Islet precursor cell (in vitro differentiated cells): ENCODE data around the gene RYR1.
"Not testable (repeated sequence)": the region's sequence is repeated elsewhere in the genome, so short reads cannot be mapped to it uniquely, and the experiment has no call there.

ENCODE experiments used
- DNase-seq: peaks from one replicate; pipeline ENCODE4 v3.0.0-alpha.2; 2018

Gene RYR1

DNA sequence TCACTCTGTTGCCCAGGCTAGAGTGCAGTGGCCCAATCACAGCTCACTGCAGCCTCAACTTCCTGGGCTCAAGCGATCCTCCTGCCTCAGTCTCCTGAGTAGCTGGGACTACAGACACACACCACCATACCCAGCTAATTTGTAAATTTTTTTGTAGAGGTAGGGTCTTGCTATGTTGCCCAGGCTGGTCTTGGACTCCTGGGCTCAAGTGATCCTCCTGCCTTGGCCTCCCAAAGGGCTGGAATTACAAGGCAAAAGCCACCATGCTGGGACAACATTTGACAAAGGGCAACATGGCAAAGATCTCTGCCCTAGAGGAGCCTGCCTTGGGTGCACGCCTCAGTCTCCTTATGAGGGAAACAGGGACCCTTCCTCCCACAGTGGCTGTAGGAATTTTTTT lies 61.9 kb downstream of the RYR1 start:
- not testable (repeated sequence) for DNase-seq

DNA sequence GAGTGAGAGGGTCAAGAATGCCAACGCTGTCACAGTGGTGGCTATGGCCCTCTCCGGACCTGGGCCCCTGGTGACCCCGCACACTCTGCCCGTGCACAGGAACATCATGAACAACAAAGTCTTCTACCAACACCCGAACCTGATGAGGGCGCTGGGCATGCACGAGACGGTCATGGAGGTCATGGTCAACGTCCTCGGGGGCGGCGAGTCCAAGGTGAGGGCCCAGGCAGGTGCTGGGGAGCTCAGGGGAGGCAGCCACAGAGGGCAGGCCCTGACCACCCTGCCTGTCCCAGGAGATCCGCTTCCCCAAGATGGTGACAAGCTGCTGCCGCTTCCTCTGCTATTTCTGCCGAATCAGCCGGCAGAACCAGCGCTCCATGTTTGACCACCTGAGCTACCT lies 62.6 kb downstream of the RYR1 start:
- no peak for DNase-seq

DNA sequence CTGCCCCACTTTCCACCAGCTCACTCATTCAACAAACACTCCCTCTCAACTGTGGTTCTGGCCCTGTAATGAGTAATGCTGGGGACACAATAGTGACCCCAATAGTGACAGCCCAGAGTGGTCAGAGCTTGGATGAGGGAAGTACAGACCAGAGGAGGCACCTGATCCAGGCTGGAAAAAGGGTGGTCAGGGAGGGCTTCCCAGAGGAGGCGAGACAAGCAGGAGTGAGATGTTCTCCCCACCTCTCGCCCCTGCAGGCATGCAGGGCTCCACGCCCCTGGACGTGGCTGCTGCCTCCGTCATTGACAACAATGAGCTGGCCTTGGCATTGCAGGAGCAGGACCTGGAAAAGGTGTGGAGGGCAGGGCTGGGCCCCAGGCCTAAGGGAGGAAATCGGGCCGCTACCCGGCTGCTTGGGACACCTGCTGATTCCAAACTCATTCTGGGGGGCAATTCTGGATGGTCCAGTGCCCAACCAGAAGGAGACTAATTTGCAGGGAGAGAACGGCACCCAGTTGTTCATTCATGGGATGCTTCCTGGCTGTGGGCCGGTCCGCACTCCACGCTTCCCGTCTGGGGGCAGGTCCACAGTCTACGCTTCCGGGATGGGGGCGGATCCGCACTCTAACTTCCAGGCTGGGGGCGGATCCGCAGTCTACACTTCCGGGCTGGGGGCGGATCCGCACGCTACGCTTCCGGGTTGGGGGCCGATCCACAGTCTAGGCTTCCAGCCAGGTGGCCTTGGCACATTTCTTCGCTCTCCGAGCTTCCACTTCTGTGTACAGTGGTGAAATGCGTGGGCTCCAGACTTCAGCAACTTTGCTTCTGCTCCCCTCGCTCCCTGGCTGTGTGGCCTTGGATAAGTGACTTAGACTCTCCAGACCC lies 63.4 kb downstream of the RYR1 start:
- DNase-seq = no peak

DNA sequence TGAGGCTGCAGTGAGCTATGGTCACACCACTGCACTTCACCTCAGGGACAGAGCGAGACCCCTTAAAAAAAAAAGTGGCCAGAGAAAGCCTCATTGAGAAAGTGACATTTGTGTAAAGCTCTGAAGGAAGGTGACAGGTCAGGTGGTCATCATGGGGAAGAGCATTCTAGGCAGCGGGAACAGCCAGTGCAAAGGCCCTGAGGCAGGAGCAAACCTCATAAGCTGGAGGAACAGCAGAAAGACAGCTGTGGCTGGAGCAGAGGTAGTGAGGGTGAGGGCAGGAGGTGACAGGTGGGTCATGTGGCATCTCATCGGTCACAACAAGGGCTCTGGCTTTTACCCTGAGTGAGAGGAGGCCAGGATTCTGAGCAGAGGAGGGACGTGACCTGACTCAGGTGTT lies 64.4 kb downstream of the RYR1 start:
- no peak for DNase-seq

DNA sequence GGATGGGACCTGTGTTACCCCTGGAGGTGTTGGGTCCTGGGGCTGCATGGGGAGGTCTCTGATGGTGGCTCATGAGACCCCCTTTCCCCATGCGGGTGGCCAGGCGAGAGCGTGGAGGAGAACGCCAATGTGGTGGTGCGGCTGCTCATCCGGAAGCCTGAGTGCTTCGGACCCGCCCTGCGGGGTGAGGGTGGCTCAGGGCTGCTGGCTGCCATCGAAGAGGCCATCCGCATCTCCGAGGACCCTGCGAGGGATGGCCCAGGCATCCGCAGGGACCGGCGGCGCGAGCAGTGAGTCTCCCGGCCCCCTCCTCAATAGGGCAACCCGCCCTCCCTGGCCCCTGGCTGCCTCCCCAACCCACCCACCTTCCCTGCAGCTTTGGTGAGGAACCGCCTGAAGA lies 66.0 kb downstream of the RYR1 start:
- DNase-seq = no peak

DNA sequence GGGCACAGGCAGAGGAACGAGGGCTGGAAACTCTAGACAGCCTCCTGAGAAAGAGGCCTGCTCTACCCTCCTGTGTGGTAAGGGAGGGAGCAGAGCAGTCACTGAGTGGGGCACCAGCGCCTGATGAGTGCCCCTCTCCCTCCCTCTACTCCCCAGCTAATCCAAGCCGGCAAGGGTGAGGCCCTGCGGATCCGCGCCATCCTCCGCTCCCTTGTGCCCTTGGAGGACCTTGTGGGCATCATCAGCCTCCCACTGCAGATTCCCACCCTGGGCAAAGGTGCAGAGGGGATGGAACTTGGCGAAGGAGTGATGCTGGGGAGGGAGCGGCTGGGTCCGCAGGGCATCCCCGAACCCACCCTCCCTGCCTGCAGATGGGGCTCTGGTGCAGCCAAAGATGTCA lies 67.0 kb downstream of the RYR1 start:
- DNase-seq = no peak

DNA sequence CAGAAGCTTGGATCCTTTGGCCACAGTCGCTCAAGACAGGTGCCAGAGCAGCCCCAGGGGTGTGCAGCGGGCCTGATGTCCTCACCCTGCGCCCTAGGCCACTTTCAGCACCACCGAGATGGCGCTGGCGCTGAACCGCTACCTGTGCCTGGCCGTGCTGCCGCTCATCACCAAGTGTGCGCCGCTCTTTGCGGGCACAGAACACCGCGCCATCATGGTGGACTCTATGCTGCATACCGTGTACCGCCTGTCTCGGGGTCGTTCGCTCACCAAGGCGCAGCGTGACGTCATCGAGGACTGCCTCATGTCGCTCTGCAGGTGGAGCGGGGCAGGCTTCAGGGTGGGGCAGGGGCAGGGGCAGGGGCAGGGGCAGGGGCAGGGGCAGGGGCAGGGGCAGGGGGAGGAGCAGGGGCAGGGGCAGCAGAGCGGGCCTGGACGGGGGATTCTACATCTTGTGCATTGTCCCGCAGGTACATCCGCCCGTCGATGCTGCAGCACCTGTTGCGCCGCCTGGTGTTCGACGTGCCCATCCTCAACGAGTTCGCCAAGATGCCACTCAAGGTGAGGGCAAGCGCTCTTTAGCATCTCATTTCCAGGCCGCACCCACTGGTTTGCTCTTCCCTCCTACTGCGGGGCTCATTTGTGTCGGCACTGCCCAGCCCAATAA lies 69.1 kb downstream of the RYR1 start:
- no peak for DNase-seq

DNA sequence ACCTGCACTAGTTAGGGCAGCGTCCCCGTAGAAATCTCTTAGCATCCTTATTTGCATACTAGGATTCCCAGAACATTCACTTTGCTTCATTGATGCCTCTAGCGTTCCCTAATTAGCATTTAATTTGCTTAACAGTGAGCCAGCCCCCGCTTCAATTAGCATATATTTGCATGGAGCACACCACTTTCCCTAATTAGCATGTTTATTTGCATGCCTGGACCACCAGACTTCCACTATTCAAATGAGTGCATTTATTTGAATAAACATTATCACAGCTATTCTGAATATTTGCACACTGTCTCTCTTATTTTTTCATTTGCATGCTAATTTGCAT lies 69.6 kb downstream of the RYR1 start:
- DNase-seq = no peak

DNA sequence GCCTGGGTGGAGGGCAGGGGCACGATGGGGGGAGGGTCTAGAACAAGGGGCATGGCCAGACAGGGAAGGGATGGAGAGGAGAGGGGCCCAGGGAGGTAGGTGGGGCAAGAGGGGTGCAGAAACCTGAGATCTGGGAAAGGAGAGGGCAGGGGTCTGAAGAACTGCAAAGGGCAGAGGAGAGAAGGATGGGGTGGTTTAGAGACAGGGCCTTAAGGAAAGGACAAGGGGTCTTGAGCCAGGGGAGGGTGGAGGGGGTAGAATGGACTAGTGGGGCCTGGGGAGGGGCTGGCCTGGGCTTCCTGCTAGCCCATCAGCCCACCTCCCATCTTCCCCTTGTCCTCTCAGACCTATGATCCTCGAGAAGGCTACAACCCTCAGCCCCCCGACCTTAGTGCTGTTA lies 72.5 kb downstream of the RYR1 start:
- no peak for DNase-seq

DNA sequence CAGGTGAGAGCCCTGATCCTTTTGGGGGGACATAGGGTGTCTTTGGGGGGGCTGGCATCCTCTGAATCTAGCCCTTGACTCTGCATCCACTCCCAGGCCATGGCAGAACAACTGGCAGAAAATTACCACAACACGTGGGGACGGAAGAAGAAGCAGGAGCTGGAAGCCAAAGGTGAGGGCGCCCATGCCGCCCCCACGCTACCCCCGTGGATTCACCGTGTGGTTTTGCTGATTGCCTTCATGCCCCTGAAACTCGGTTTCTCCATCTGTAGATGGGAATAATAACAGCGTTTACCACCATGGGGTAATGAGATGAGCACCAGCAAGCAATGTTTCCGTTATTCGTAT lies 72.9 kb downstream of the RYR1 start:
- DNase-seq = no peak

DNA sequence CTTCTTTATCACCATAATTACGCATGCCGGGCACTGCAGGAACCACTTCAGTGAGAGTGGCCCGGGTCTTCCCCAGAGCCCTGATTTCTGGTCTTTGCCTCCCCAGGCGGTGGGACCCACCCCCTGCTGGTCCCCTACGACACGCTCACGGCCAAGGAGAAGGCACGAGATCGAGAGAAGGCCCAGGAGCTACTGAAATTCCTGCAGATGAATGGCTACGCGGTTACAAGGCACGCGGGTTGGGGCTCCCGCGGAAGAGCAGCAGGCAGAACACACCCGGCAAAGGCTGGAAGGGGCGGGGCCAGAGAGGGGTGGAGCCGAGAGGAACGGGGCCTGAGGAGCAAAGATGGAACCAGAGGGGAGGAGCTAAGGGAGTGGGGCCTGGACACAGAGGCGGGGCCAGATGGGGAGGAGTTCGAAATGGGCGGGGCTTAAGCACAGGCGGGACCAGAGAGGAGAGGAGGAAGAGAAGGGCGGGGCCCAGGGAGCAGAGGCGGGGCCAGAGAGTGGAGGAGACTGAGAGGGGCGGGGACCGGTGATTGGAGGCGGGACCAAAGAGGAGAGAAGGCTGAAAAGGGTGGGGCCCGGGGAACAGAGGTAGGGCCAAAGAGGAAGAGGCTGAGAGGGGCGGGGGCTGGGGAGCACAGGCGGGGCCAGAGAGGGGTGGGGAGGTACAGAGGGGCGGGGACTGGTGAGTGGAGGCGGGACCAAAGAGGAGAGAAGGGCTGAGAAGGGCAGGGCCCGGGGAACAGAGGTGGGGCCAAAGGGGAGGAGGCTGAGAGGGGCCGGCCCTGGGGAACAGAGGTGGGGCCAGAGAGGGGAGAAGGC lies 73.4 kb downstream of the RYR1 start:
- peak; percentile 94 for DNase-seq

DNA sequence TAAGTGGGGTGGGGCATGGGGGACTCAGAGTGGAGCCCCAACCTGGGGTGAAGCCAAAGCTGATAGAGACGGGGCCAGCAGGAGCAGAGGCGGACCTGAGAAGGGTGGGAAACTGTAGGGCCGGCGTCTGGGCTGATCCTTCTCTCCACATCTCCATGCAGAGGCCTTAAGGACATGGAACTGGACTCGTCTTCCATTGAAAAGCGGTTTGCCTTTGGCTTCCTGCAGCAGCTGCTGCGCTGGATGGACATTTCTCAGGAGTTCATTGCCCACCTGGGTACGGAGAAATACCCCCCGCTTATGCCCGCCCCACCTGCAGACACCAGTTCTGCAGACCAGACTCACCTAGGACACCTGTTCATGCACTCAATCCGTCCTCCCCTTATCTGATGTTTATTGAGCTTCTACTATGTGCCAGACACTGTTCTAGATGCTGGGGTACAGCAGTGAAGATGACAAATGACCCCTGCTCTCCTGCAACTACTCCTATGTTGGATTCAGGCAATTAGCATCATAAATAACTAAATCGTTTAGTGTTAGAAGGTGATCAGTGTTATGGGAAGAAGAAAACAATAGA lies 74.1 kb downstream of the RYR1 start:
- DNase-seq = no peak

DNA sequence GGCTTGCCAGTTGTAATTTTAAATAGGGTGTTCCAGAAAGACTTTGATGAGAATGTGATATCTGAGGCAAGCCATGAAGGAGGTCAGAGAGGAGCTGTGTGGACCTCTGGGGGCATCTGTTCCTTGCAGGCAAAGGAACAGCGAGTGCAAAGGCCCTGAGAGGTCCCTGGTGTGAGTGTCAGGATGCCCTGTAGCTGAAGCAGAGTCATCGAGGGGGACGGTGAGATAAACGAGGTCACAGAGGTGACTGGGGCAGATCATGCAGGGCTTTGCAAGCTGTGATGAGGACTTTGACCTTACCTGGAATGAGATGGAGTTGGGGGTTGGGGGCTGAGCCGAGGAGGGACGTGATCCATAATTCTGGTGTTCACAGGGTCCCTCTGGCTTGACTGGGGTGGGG lies 75.0 kb downstream of the RYR1 start:
- DNase-seq = no peak

DNA sequence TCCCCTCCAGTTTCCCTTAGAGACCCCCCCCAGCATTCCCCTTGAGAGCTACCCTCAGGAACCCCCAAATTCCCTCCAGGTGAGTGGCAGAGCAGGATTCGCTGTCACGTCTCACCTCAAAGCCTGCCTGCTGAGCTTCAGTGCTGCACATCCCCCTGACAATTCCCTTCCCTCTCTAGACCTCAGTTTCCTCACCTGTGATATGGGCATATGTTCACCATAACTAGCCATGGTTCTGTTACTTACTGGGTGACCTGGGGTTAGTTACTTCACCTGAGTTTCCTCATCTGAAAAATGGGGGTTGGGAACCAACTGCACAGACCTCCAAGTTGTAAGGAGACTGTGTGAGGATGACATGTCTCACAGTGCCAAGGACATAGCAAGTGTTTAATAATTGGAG lies 75.5 kb downstream of the RYR1 start:
- no peak for DNase-seq

DNA sequence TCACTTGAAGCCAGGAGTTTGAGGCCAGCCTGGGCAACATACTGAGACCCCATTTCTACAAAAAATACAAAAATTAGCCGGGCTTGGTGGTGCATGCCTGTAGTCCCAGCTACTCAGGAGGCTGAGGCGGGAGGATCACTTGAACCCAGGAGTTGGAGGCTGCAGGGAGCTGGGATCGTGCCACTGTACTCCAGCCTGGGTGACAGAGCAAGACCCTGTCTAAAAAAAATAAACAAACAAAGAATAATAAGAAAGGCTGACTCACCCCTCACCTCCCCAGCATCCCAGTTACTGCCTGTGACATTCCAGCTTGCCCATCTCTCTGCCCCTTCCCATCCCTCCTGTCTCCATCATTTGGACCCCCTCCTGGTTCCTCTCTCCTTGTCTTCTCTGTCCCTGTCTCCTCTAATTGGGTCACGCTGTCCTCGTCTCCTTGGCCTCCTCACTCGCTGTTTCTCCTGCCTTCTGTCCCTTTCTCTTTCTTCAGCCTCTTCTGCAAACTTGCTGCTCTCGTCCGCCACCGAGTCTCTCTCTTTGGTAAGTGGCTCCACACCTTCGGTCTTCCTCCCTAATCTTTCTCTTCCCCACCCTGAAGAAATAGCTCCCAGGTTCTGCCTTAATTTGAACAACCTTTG lies 77.7 kb downstream of the RYR1 start:
- DNase-seq = no peak

DNA sequence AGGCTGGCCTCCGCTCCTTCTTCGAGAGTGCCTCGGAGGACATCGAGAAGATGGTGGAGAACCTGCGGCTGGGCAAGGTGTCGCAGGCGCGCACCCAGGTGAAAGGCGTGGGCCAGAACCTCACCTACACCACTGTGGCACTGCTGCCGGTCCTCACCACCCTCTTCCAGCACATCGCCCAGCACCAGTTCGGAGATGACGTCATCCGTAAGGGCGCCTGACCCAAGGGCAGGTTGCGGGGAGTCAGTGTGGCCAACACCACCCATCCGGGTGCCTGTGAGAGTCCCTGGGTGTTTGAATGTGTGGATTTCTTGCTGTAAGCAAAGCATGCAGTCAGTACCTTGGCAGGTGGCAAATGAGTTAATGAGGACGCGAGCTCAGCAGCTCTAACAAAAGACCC lies 78.8 kb downstream of the RYR1 start:
- no peak for DNase-seq

DNA sequence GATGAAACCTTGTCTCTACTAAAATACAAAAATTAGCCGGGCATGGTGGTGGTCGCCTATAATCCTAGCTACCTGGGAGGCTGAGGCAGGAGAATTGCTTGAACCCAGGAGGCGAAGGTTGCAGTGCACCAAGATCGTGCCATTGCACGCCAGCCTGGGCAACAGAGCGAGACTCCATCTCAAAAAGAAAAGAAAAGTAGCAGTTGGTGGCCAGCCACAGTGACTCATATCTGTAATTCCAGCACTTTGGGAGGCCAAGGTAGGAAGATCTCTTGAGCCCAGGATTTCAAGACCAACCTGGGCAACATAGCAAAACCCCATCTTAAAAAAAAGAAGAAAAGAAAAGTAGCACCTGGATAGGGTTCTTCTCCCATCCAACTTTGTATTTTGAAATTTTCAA lies 79.7 kb downstream of the RYR1 start:
- DNase-seq = not testable (repeated sequence)

DNA sequence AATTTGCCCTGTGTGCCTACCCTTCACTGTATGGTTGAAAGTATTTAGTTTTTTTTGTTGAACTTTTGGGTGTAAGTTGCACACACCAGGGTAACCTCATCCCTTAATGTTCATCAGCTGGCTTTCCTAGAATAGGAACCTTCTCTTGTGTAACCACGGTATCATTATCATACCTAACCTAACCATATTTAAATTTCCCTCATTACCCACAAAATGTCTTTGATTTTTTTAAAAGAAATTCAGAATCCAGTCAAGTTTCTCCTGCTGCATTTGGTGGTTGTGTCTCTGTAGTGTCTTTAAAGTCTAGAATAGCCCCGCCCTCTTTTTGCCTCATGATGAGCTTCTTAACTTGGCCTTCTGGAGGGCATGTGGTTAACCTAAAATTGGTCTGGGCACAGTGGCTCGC lies 80.3 kb downstream of the RYR1 start:
- DNase-seq = no peak

DNA sequence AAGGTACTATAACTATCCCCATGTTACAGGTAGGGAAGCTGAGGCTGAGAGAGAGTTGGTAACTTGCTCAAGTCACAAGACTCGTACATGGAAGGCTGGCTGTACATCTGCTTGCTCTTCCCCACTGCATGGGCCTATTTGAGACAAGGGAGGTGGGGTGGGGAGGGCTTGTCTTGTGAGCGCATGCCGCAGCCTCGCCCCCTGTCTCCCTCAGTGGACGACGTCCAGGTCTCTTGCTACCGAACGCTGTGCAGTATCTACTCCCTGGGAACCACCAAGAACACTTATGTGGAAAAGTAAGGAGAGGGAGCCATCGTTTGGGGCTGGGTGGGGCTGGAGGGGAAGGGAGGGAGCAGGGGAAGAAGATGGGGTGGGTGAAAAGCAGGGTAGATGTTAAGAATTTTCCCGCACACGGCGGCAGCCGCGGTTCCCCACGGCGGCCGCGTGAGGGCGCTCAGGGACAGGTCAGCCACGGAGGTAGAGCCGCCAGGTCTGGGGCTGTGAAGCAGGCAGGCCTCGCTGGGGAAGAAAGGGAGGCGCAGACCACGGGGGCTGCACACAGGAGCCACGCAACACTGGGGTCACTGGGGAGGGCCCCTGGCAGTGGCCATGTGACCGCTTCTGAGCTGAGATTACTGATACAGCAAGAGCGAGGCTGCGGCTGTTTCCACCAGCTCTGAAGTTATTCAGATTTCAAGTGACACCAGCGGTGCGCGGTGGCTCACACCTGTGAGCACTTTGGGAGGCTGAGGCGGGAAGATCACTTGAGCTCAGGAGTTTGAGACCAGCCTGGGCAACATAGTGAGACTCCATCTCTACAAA lies 81.5 kb downstream of the RYR1 start:
- peak; percentile 85 for DNase-seq

DNA sequence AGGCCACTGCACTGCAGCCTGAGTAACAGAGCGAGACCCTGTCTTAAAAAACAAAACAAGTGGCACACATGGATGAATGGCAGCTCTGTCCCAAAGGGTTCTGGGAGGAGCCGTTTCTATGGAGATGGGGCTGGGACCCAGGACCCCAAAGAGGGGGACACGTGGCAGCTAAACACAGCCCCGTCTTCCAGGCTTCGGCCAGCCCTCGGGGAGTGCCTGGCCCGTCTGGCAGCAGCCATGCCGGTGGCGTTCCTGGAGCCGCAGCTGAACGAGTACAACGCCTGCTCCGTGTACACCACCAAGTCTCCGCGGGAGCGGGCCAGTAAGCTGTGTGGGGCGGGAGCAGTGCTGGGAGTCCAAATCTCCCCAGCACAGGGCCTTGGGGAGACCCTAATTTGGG lies 82.4 kb downstream of the RYR1 start:
- DNase-seq = no peak

DNA sequence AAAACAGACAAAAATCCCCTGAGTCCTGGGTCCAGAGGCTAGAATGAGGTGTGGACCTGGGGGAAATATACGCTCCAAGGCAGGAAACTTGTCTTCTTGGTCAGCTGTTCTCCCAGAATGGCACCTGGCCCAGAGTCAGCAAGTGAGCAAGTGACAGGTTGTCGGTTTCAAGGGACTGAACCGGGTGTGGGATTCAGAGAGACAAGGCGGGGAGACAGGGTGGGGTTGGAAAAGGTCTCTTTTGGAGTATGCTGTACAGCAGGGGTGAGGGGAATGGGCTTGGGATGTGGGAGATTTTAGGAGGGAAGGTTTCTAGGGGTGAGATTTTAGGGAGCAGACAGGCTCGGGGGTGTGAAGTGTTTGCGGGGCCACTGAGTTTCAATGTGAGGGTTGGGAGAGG lies 83.3 kb downstream of the RYR1 start:
- DNase-seq = no peak

DNA sequence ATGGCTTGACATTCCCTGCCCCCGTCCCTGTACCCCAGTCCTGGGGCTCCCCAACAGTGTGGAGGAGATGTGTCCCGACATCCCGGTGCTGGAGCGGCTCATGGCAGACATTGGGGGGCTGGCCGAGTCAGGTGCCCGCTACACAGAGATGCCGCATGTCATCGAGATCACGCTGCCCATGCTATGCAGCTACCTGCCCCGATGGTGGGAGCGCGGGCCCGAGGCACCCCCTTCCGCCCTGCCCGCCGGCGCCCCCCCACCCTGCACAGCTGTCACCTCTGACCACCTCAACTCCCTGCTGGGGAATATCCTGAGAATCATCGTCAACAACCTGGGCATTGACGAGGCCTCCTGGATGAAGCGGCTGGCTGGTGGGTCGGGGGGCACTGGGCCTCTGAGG lies 83.8 kb downstream of the RYR1 start:
- no peak for DNase-seq
